ENCODE measurements around the gene LAS1L.

DNA sequence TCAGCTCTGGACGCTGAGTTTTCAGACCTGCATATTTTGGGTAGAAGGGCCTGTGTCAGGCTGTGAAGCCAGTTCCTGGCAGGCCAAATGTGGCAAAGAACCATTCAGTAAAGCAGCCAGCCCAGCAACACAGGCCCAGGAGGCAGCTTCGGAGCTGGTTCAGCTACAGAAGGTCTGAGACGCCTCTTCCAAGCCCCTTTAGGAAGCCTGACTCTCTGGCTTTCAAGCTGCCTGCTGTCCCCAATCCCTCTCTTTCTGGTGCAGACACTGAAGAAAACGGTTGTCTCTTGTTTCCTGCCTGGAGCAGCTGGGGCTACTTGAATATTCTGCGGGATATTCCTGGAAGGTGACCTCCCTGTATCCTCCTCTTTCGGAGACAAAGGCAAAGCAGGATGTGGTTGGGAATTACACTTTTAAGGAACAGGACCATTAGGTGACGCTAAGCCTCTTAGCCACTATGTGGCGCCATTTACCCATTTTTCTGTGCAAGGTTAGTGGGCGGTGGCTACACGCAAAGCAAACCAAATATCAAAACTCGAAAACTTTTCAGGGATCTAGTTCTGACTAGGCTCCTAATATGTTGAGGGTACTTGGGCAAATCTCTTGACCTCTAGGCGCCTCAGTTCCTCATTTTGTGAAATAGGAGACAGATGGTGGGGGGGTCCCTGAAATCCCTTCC lies 47.2 kb upstream of the LAS1L start:
- TF ChIP-seq, protein P1, sequence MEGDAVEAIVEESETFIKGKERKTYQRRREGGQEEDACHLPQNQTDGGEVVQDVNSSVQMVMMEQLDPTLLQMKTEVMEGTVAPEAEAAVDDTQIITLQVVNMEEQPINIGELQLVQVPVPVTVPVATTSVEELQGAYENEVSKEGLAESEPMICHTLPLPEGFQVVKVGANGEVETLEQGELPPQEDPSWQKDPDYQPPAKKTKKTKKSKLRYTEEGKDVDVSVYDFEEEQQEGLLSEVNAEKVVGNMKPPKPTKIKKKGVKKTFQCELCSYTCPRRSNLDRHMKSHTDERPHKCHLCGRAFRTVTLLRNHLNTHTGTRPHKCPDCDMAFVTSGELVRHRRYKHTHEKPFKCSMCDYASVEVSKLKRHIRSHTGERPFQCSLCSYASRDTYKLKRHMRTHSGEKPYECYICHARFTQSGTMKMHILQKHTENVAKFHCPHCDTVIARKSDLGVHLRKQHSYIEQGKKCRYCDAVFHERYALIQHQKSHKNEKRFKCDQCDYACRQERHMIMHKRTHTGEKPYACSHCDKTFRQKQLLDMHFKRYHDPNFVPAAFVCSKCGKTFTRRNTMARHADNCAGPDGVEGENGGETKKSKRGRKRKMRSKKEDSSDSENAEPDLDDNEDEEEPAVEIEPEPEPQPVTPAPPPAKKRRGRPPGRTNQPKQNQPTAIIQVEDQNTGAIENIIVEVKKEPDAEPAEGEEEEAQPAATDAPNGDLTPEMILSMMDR (IDR thresholded peaks at IDR 0.05; ENCODE audit: low read length) = peak; percentile 75
- TF ChIP-seq EZH2 (IDR thresholded peaks at IDR 0.05; ENCODE audit: borderline replicate concordance, low read length) = no peak

Data from OCI-LY1 (cell line).